ENCODE results near the gene MARS1. TPM values are rescaled to one million over a fixed set of nuclear protein-coding genes. Genes with fewer than 3 reads are reported as not detected.

The MARS1 gene
- total RNA-seq, 1 donor from 2014 or later: 351 TPM

DNA sequence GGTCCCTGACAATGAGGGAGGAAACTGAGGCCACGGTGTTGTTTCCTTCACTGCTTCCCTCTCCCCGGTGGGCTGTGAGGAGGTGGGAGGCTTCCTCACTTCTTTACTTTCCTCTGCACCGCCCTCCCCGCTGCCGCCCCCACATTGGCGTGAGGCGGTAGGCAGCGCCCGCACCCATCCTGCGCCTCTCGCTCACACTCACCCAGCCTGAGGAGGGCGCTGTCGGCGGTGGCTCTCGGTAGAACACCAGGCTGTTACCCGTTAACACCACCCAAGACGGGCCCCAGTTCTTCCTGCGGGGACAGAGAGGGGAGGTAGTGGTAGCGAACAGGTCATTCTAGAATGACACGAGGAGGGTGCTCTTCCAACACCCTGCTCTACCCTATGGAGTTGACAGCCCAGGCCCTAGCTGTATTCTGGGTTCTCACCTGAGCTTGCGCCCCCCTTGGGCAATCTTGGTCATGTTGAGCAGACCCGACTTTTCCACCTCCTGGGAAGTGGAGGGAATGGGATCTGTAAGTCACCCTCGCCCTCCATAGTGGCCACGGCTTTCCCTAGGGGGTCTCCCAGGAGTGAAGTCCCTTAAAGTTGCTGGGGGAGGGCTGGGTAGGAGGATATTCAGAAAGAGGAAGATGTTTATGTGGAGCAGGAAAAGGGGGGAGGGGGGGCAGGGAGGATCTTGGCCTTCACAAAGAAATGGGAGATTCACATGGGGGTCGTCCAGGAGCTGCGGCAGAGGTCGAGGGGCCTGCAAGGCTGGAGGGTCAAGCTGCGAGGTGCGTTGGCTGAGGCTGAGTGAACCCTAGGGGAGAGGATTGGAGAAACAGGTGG lies 11.5 kb upstream of the MARS1 start:
- DNase-seq (ENCODE audit: low read depth): no peak
- peaks cover 63% of the 10 kb centered on the region for H3K27me3 Mint-ChIP-seq (ENCODE audit: low read depth, unreplicated experiment)
- H3K36me3 Mint-ChIP-seq (ENCODE audit: low read depth, unreplicated experiment): peaks cover 6% of the 10 kb centered on the region
- no peak overlapping the region for H3K9ac ChIP-seq (ENCODE audit: low read length)
- peak overlapping the region; percentile 34 for H3K27ac Mint-ChIP-seq (ENCODE audit: unreplicated experiment)
- H3K4me1 ChIP-seq (ENCODE audit: insufficient read depth, low read length): peaks cover 9% of the 10 kb centered on the region
- FAIRE-seq: no peak
- H3K36me3 ChIP-seq (ENCODE audit: insufficient read depth, low read length): no peaks in the 10 kb centered on the region
- peaks cover 16% of the 10 kb centered on the region for H3K9me3 Mint-ChIP-seq (ENCODE audit: unreplicated experiment)
- no peaks in the 10 kb centered on the region for H3K79me2 ChIP-seq (ENCODE audit: insufficient read depth, low read length)
- peak overlapping the region; percentile 66 for H2AFZ ChIP-seq (ENCODE audit: low read depth, low read length)
- peak; percentile 2 for TF ChIP-seq EZH2 (IDR thresholded peaks at IDR 0.05; ENCODE audit: insufficient read depth, low read length)
- TF ChIP-seq, protein P1, sequence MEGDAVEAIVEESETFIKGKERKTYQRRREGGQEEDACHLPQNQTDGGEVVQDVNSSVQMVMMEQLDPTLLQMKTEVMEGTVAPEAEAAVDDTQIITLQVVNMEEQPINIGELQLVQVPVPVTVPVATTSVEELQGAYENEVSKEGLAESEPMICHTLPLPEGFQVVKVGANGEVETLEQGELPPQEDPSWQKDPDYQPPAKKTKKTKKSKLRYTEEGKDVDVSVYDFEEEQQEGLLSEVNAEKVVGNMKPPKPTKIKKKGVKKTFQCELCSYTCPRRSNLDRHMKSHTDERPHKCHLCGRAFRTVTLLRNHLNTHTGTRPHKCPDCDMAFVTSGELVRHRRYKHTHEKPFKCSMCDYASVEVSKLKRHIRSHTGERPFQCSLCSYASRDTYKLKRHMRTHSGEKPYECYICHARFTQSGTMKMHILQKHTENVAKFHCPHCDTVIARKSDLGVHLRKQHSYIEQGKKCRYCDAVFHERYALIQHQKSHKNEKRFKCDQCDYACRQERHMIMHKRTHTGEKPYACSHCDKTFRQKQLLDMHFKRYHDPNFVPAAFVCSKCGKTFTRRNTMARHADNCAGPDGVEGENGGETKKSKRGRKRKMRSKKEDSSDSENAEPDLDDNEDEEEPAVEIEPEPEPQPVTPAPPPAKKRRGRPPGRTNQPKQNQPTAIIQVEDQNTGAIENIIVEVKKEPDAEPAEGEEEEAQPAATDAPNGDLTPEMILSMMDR (IDR thresholded peaks at IDR 0.05; ENCODE audit: insufficient read depth, low read depth, low read length): no peak
- H3K4me1 Mint-ChIP-seq (ENCODE audit: low read depth, unreplicated experiment): peaks cover 18% of the 10 kb centered on the region
- H3K27me3 ChIP-seq (ENCODE audit: insufficient read depth, low read length): peaks cover 52% of the 10 kb centered on the region
- H4K20me1 ChIP-seq (ENCODE audit: insufficient read depth, low read length): no peaks in the 10 kb centered on the region
- peak overlapping the region; percentile 81 for H3K4me2 ChIP-seq (ENCODE audit: low read length)
- peak overlapping the region; percentile 28 for H3K4me3 ChIP-seq (ENCODE audit: insufficient read depth, low read depth, low read length)
- no peak overlapping the region for H3K27ac ChIP-seq (ENCODE audit: low read depth, low read length)
- H3K9me3 ChIP-seq (ENCODE audit: insufficient read depth, low read depth, low read length): no peaks in the 10 kb centered on the region
- no peak overlapping the region for H3K4me3 Mint-ChIP-seq (ENCODE audit: unreplicated experiment)

DNA sequence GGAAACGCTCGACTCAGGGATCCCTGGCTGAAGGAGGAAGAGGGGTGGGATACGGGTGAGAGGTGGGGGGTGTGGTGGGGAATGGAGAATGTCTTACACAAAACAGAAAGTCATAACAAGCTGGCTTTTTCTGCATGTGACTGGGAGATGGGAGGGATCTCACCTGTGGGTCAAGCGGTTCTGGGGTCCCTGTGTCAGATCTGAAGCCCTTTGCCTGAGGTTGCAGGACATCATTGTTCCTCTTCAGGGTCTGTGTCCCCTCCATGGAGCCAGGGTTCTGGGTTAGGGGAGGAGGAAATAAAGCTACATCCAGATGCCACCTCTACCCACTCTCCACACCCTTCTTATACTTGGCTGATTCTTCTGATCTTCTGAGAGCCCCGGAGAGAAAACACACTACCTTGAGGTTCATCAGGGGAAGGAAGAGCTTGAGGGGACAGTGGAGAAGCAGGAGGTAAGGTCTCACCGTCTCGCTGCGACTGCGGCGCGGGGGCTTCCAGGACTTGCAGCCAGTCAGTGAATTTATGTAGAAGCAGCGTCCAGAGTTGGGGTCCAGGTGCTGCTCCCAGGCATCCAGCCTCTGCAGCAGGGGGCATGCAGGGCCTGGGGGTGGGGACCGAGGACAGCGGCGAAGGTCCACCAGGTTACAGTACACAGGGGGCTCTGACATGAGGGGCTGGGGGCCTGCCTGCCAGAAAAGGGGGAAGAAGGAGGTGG lies 10.7 kb upstream of the MARS1 start:
- H2AFZ ChIP-seq (ENCODE audit: low read depth, low read length): no peak overlapping the region
- Mint-ChIP-seq H3K27me3 (ENCODE audit: low read depth, unreplicated experiment) (peaks cover 56% of the 10 kb centered on the region), H3K4me1 (ENCODE audit: low read depth, unreplicated experiment) (peaks cover 23% of the 10 kb centered on the region), H3K9me3 (ENCODE audit: unreplicated experiment) (peaks cover 16% of the 10 kb centered on the region), H3K36me3 (ENCODE audit: low read depth, unreplicated experiment) (peaks cover 6% of the 10 kb centered on the region), H3K27ac (ENCODE audit: unreplicated experiment) (peak overlapping the region; percentile 34), H3K4me3 (ENCODE audit: unreplicated experiment) (peak overlapping the region; percentile 45)
- no peaks in the 10 kb centered on the region for H4K20me1 ChIP-seq (ENCODE audit: insufficient read depth, low read length)
- peaks cover 53% of the 10 kb centered on the region for H3K27me3 ChIP-seq (ENCODE audit: insufficient read depth, low read length)
- no peak overlapping the region for H3K9ac ChIP-seq (ENCODE audit: low read length)
- no peaks in the 10 kb centered on the region for H3K36me3 ChIP-seq (ENCODE audit: insufficient read depth, low read length)
- H3K9me3 ChIP-seq (ENCODE audit: insufficient read depth, low read depth, low read length): no peaks in the 10 kb centered on the region
- H3K4me1 ChIP-seq (ENCODE audit: insufficient read depth, low read length): peaks cover 9% of the 10 kb centered on the region
- H3K27ac ChIP-seq (ENCODE audit: low read depth, low read length): no peak overlapping the region
- DNase-seq (ENCODE audit: low read depth) (no peak), FAIRE-seq (no peak)
- no peak overlapping the region for H3K4me2 ChIP-seq (ENCODE audit: low read length)
- H3K79me2 ChIP-seq (ENCODE audit: insufficient read depth, low read length): no peaks in the 10 kb centered on the region
- no peak overlapping the region for H3K4me3 ChIP-seq (ENCODE audit: insufficient read depth, low read depth, low read length)
- TF ChIP-seq, protein P1 (IDR thresholded peaks at IDR 0.05; ENCODE audit: insufficient read depth, low read depth, low read length): no peak
- TF ChIP-seq EZH2 (IDR thresholded peaks at IDR 0.05; ENCODE audit: insufficient read depth, low read length): no peak
